B cell (primary cell): Measurements from ENCODE around the gene TNXB.
"Not testable (repeated sequence)": the region's sequence is repeated elsewhere in the genome, so short reads cannot be mapped to it uniquely, and the experiment has no call there.

Experiments used
- EZH2 ChIP-seq: IDR thresholded peaks from 2 replicates; pipeline ENCODE4 v1.6.1; 2012; ENCODE audit warnings: borderline replicate concordance, low read depth, mild to moderate bottlenecking, moderate library complexity, low read length; ENCODE audit not compliant: insufficient read depth, poor library complexity, severe bottlenecking
- TF ChIP-seq, protein P1 (sequence below): fragments of 200-600 bp; IDR thresholded peaks from one replicate; pipeline ENCODE4 v1.8.0; 2022; ENCODE audit warnings: antibody characterized with exemption, mild to moderate bottlenecking

DNA sequence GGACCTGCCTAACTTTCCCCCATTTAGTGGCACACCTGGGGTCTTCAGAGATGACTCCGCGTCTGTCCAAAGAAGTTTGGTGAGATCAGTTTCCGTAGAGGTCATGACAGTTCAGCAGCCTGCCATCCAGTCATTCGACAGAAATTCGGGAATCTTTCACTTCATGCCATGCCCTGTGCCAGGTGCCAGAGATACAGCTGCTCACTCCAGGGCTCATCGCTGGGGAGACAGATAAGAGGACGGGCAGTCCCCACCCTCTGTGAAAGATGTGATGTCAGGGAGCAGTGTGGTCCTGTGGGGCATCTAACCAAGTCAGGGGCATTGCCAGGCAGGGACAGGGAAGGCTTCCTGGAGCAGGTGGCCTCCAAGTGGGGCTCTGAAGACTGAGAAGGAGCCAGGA, 105.8 kb downstream of the TNXB start:
- TF ChIP-seq, protein P1, sequence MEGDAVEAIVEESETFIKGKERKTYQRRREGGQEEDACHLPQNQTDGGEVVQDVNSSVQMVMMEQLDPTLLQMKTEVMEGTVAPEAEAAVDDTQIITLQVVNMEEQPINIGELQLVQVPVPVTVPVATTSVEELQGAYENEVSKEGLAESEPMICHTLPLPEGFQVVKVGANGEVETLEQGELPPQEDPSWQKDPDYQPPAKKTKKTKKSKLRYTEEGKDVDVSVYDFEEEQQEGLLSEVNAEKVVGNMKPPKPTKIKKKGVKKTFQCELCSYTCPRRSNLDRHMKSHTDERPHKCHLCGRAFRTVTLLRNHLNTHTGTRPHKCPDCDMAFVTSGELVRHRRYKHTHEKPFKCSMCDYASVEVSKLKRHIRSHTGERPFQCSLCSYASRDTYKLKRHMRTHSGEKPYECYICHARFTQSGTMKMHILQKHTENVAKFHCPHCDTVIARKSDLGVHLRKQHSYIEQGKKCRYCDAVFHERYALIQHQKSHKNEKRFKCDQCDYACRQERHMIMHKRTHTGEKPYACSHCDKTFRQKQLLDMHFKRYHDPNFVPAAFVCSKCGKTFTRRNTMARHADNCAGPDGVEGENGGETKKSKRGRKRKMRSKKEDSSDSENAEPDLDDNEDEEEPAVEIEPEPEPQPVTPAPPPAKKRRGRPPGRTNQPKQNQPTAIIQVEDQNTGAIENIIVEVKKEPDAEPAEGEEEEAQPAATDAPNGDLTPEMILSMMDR: not testable (repeated sequence)
- not testable (repeated sequence) for TF ChIP-seq EZH2
